H1 (cell line): ENCODE results near the gene HSF4. TPM values are rescaled to one million over a fixed set of nuclear protein-coding genes. Genes with fewer than 3 reads are reported as not detected.
A peak's percentile ranks its signal among the peaks of the same experiment; 100 is the strongest.

Source experiments
- CTCF ChIA-PET: fragments of 300-600 bp; sonication (Branson Sonifier 250); formaldehyde crosslinking; loops from one replicate; lab custom pipeline; 2021; ENCODE audit not compliant: partially characterized antibody; lab: Charles Lee
- POLR2A ChIA-PET: fragments of 300-600 bp; sonication (Branson Sonifier 250); formaldehyde crosslinking; loops from one replicate; lab custom pipeline; 2021; ENCODE audit warnings: inconsistent platforms; ENCODE audit not compliant: partially characterized antibody; lab: Charles Lee
- DNase-seq, 2 experiments: peaks; one replicate each; pipeline versions ENCODE4 v3.0.0 to v3.0.0-alpha.2; 2010 to 2022; ENCODE audit warnings: low spot score in 2 of 2, low read depth in 1 of 2, mixed read lengths in 1 of 2
- FAIRE-seq: peaks from 2 replicates; lab custom pipeline; 2011; peaks lifted over from hg19 to GRCh38; lab: Jason Lieb, UNC
- H2AFZ ChIP-seq: 2 replicates; pipeline ENCODE4 v1.8.1; 2012; ENCODE audit warnings: low read length, inconsistent platforms
- H2AK5ac ChIP-seq: 2 replicates; pipeline ENCODE4 v1.6.1; 2013; ENCODE audit warnings: low read depth, low read length
- H2BK120ac ChIP-seq: replicated peaks from 2 replicates; pipeline ENCODE3; 2013; ENCODE audit warnings: low read depth, low read length, inconsistent platforms
- H2BK12ac ChIP-seq: 2 replicates; pipeline ENCODE4 v1.6.1; 2013; ENCODE audit warnings: low read depth, low read length
- H2BK15ac ChIP-seq: 2 replicates; pipeline ENCODE4 v1.6.1; 2013; ENCODE audit warnings: low read length
- H2BK20ac ChIP-seq: 2 replicates; pipeline ENCODE4 v1.6.1; 2013; ENCODE audit warnings: low read length
- H2BK5ac ChIP-seq: 2 replicates; pipeline ENCODE4 v1.6.1; 2013; ENCODE audit warnings: low read depth, low read length
- H3K14ac ChIP-seq: 2 replicates; pipeline ENCODE4 v1.6.1; 2013; ENCODE audit warnings: inconsistent platforms; ENCODE audit not compliant: insufficient read length
- H3K18ac ChIP-seq: 2 replicates; pipeline ENCODE4 v1.6.1; 2013; ENCODE audit warnings: low read length; ENCODE audit errors: extremely low read depth
- H3K23ac ChIP-seq: 2 replicates; pipeline ENCODE4 v1.6.1; 2013; ENCODE audit warnings: inconsistent platforms; ENCODE audit not compliant: insufficient read length
- H3K23me2 ChIP-seq: 2 replicates; pipeline ENCODE4 v1.6.1; 2013; ENCODE audit warnings: low read depth, low read length
- H3K27ac ChIP-seq: 2 replicates; pipeline ENCODE4 v1.6.1; 2011; ENCODE audit warnings: low read depth, low read length, inconsistent platforms
- H3K27me3 ChIP-seq, 4 experiments: replicated peaks in 1 of 4; 1 replicate in 1 of 4; 2 replicates in 3 of 4; pipeline versions ENCODE4 v1.6.1 to v1.8.1; 2011 to 2013; ENCODE audit warnings: low read length in 3 of 4, mild to moderate bottlenecking in 3 of 4, inconsistent platforms in 2 of 4, mixed read lengths in 2 of 4, moderate library complexity in 1 of 4; ENCODE audit not compliant: control insufficient read depth in 3 of 4, insufficient read depth in 3 of 4; ENCODE audit errors: extremely low read depth in 1 of 4
- H3K36me3 ChIP-seq, 4 experiments: 2 replicates each; pipeline versions ENCODE4 v1.6.1 to v1.8.1; 2011 to 2013; ENCODE audit warnings: mild to moderate bottlenecking in 4 of 4, low read length in 3 of 4, moderate library complexity in 2 of 4, control low read depth in 1 of 4, inconsistent platforms in 1 of 4; ENCODE audit not compliant: insufficient read depth in 4 of 4, control insufficient read depth in 2 of 4
- H3K4ac ChIP-seq: replicated peaks from 2 replicates; pipeline ENCODE3; 2013; ENCODE audit warnings: low read length, low read depth, mixed read lengths, inconsistent platforms; ENCODE audit not compliant: insufficient read length
- H3K4me1 ChIP-seq, 4 experiments: replicated peaks in 1 of 4; 1 replicate in 1 of 4; 2 replicates in 3 of 4; pipeline versions ENCODE4 v1.6.1 to v1.8.1; 2011 to 2013; ENCODE audit warnings: low read length in 3 of 4, inconsistent platforms in 2 of 4, mixed read lengths in 1 of 4; ENCODE audit not compliant: insufficient read depth in 4 of 4, control insufficient read depth in 3 of 4
- H3K4me2 ChIP-seq, 2 experiments: 2 replicates each; pipeline versions ENCODE4 v1.6.1 to v1.8.1; 2011 to 2013; ENCODE audit warnings: low read depth in 2 of 2, low read length in 2 of 2, control low read depth in 1 of 2, inconsistent platforms in 1 of 2, mild to moderate bottlenecking in 1 of 2; ENCODE audit not compliant: insufficient read depth in 1 of 2
- H3K4me3 ChIP-seq, 4 experiments: fragments of 200-600, 300-600 bp in 1 of 4; sonication (generic), shearing (Covaris generic), sonication (Bioruptor Twin) in 1 of 4; 2 replicates each; pipeline versions ENCODE4 v1.5.1 to v1.8.1; 2011 to 2016; ENCODE audit warnings: low read length in 4 of 4, low read depth in 3 of 4, control low read depth in 2 of 4, inconsistent platforms in 2 of 4, mild to moderate bottlenecking in 2 of 4, mixed read lengths in 1 of 4, moderate library complexity in 1 of 4; ENCODE audit not compliant: insufficient read depth in 2 of 4; ENCODE audit errors: extremely low read depth in 1 of 4
- H3K56ac ChIP-seq: replicated peaks from 2 replicates; pipeline ENCODE3; 2013; ENCODE audit warnings: low read depth, mild to moderate bottlenecking, mixed read lengths, low read length, inconsistent platforms; ENCODE audit not compliant: insufficient read length
- H3K79me1 ChIP-seq: 2 replicates; pipeline ENCODE4 v1.6.1; 2013; ENCODE audit warnings: low read depth, low read length, control low read depth
- H3K79me2 ChIP-seq, 2 experiments: 2 replicates each; pipeline versions ENCODE4 v1.6.1 to v1.8.1; 2012 to 2013; ENCODE audit warnings: low read length in 2 of 2, mild to moderate bottlenecking in 2 of 2, inconsistent platforms in 1 of 2; ENCODE audit not compliant: insufficient read depth in 2 of 2, control insufficient read depth in 1 of 2
- H3K9ac ChIP-seq, 4 experiments: replicated peaks in 1 of 4; 1 replicate in 1 of 4; 2 replicates in 3 of 4; pipeline versions ENCODE4 v1.6.1 to v1.8.1; 2011 to 2013; ENCODE audit warnings: low read depth in 3 of 4, low read length in 3 of 4, control low read depth in 2 of 4, mild to moderate bottlenecking in 2 of 4, moderate library complexity in 2 of 4, inconsistent platforms in 1 of 4; ENCODE audit errors: extremely low read depth in 1 of 4
- H3K9me3 ChIP-seq, 2 experiments: 2 replicates each; pipeline versions ENCODE4 v1.6.1 to v1.8.1; 2012 to 2013; ENCODE audit warnings: mild to moderate bottlenecking in 2 of 2, moderate library complexity in 2 of 2, control low read depth in 1 of 2, inconsistent platforms in 1 of 2, low read depth in 1 of 2, low read length in 1 of 2, mixed read lengths in 1 of 2; ENCODE audit not compliant: insufficient read depth in 2 of 2
- H4K20me1 ChIP-seq, 2 experiments: replicated peaks in 1 of 2; 2 replicates each; pipeline versions ENCODE3 to v1.8.1; 2011 to 2013; ENCODE audit warnings: inconsistent platforms in 2 of 2, low read length in 2 of 2, mild to moderate bottlenecking in 1 of 2; ENCODE audit not compliant: insufficient read depth in 2 of 2, control insufficient read depth in 1 of 2
- H4K5ac ChIP-seq: 2 replicates; pipeline ENCODE4 v1.6.1; 2013; ENCODE audit warnings: low read length, low read depth, mixed read lengths, inconsistent platforms; ENCODE audit not compliant: insufficient read length
- H4K8ac ChIP-seq: 2 replicates; pipeline ENCODE4 v1.8.0; 2013; ENCODE audit warnings: mild to moderate bottlenecking, moderate library complexity, low read length, inconsistent platforms; ENCODE audit not compliant: insufficient read depth; ENCODE audit errors: extremely low read depth
- H4K91ac ChIP-seq: replicated peaks from 2 replicates; pipeline ENCODE3; 2013; ENCODE audit warnings: low read length, mixed read lengths, inconsistent platforms; ENCODE audit not compliant: insufficient read length
- BCL11A ChIP-seq, 2 experiments: IDR thresholded peaks; one replicate each; pipeline ENCODE4 v1.6.1; 2011; ENCODE audit warnings: low read depth in 2 of 2, low read length in 2 of 2, mild to moderate bottlenecking in 2 of 2
- EZH2 ChIP-seq: fragments of 200-600 bp; sonication (generic); IDR thresholded peaks from 2 replicates; pipeline ENCODE4 v1.7.1; 2012; ENCODE audit warnings: low read depth, mild to moderate bottlenecking, moderate library complexity, low read length, inconsistent platforms; ENCODE audit not compliant: severe bottlenecking
- JUN ChIP-seq: IDR thresholded peaks from 2 replicates; pipeline ENCODE4 v1.6.1; 2011; ENCODE audit warnings: low read depth, mild to moderate bottlenecking, improper control_type of control experiment, low read length
- MAFK ChIP-seq: IDR thresholded peaks from 2 replicates; pipeline ENCODE4 v1.6.1; 2012; ENCODE audit warnings: low read depth, mild to moderate bottlenecking, improper control_type of control experiment, low read length
- USF2 ChIP-seq: IDR thresholded peaks from 2 replicates; pipeline ENCODE4 v1.6.1; 2011; ENCODE audit warnings: low read length, improper control_type of control experiment
- WGBS, 2 experiments: shearing (Covaris generic) in 1 of 2; methylation state at CpG; one replicate each; pipeline versions ENCODE4 v1.1.6 to v1.1.7; 2013 to 2015; ENCODE audit warnings: low lambda C conversion rate in 2 of 2, mixed read lengths in 2 of 2, inconsistent platforms in 1 of 2, low coverage in 1 of 2, missing lambda C conversion rate in 1 of 2; ENCODE audit not compliant: insufficient replicate concordance in 2 of 2, insufficient coverage in 1 of 2, insufficient read length in 1 of 2; ENCODE audit errors: extremely low coverage in 1 of 2, missing lambda C conversion rate in 1 of 2; 5-methylcytosine and 5-hydroxymethylcytosine counted together
- polyA plus RNA-seq, 7 experiments: library from polyadenylated mRNA; depleted of rRNA in 3 of 7; stranded (reverse) in 5 of 7; unstranded in 2 of 7; fragments of >200 nt in 5 of 7; fragments of 200-250 nt in 2 of 7; gene quantifications; 1 replicate in 5 of 7; 2 replicates in 1 of 7; 4 replicates in 1 of 7; pipeline versions ENCODE4 v1.2.1 to v1.2.3, GENCODE V29; 2011 to 2013; ENCODE audit warnings: missing spikeins in 2 of 7, mixed read lengths in 2 of 7
- total RNA-seq: library from RNA; stranded (reverse); fragmentation: NEBNext Ultra II Directional; extraction: Animal tissue kit (Norgen Biotek cat#: 25700); gene quantifications from 2 replicates; pipeline ENCODE4 v1.2.1, GENCODE V29; 2021

The HSF4 gene
- total and polyA plus RNA-seq, 2 of the 8 experiments (the other 6 are each of a cell fraction or from before 2014, with no cell fraction given), result 0.14 TPM; not detected in 1

- no peak overlapping the region for H2BK12ac ChIP-seq
- no peak overlapping the region for H4K5ac ChIP-seq
- no peak for DNase-seq
- H3K56ac ChIP-seq, result no peak overlapping the region
- H2BK120ac ChIP-seq, result no peak overlapping the region
- peak overlapping the region in 1 of 4 experiments; percentile 55; a peak in 2 of 8 replicates for H3K4me3 ChIP-seq
- no peak overlapping the region for H3K4ac ChIP-seq
- peaks cover 0 to 46% (median 37%) of the 10 kb centered on the region in 4 experiments; a peak in 6 of 7 replicates for H3K4me1 ChIP-seq
- peaks cover 0 to 14% (median 0%) of the 10 kb centered on the region in 4 experiments; a peak in 1 of 8 replicates for H3K36me3 ChIP-seq
- no peak for FAIRE-seq
- H2AFZ ChIP-seq, result no peak overlapping the region
- H3K27ac ChIP-seq, result no peak overlapping the region
- no peaks in the 10 kb centered on the region for H3K79me2 ChIP-seq
- no peak overlapping the region for H3K23ac ChIP-seq
- no peak overlapping the region for H3K14ac ChIP-seq
- peaks cover 16% of the 10 kb centered on the region for H3K23me2 ChIP-seq
- H2AK5ac ChIP-seq, result no peak overlapping the region
- peak; percentile 9 for TF ChIP-seq EZH2
- no peak for TF ChIP-seq USF2
- TF ChIP-seq MAFK, result no peak
- TF ChIP-seq BCL11A (IDR thresholded peaks at IDR 0.05; ENCODE audit: low read depth in 2 of 2, low read length in 2 of 2), result no peak
- TF ChIP-seq JUN, result no peak
- POLR2A ChIA-PET, result interaction anchor here (0.6 to 7.9 kb wide), 4 partner anchors 10 to 31 kb away, joined by 3 to 59 read pairs (median 4); no protein-coding TSS in a partner anchor
- H2BK15ac ChIP-seq, result peak overlapping the region; percentile 72; the same call in 1 of the 2 replicates
- CTCF ChIA-PET, result interaction anchor here (0.5 to 19.3 kb wide), 5 partner anchors 9 to 1904 kb away, joined by 3 to 291 read pairs (median 3); partner anchors contain the start of genes B3GNT9, FBXL8 and TRADD
- H4K8ac ChIP-seq, result peak overlapping the region; percentile 83
- H3K18ac ChIP-seq, result no peak overlapping the region
- peaks cover 2% of the 10 kb centered on the region; the same call in 1 of the 2 replicates for H3K79me1 ChIP-seq
- H2BK20ac ChIP-seq, result no peak overlapping the region
- H3K27me3 ChIP-seq, result peaks cover 85 to 98% (median 97%) of the 10 kb centered on the region in 4 experiments
- H2BK5ac ChIP-seq, result no peak overlapping the region
- H4K20me1 ChIP-seq, result peaks cover 2 to 27% of the 10 kb centered on the region in 2 experiments
- no peak overlapping the region for H3K9ac ChIP-seq
- WGBS, 2 experiments, result 8% methylated on average over 14 of the region's 18 CpGs; no CpG with 5 or more reads in 1 of the 2 experiments
- no peak overlapping the region for H4K91ac ChIP-seq
- peak overlapping the region; percentile 71 to 82 for H3K4me2 ChIP-seq
- H3K9me3 ChIP-seq, result no peaks in the 10 kb centered on the region
Measured at GRCh38 chr16:67166110-67166547, 1.6 kb downstream of the HSF4 start.
